HepG2 (cell line): ENCODE measurements around the gene SLC43A1. TPM values are rescaled to one million over a fixed set of nuclear protein-coding genes. Genes with fewer than 3 reads are reported as not detected.

Experiments used
- BHLHE40 ChIP-seq: IDR thresholded peaks from 2 replicates; pipeline ENCODE4 v1.6.1; 2011; ENCODE audit warnings: low read length, improper control_type of control experiment
- CEBPG ChIP-seq: IDR thresholded peaks from 2 replicates; pipeline ENCODE4 v1.6.1; 2016
- CREM ChIP-seq, 2 experiments: sonication (generic) in 1 of 2; formaldehyde crosslinking in 1 of 2; IDR thresholded peaks; 2 replicates each; pipeline versions ENCODE4 v1.4.0 to v1.6.1; 2016 to 2020; ENCODE audit warnings: antibody characterized with exemption in 1 of 2, mild to moderate bottlenecking in 1 of 2, missing genetic modification reagents in 1 of 2
- ETV6 ChIP-seq: sonication (generic); formaldehyde crosslinking; conservative IDR thresholded peaks from 2 replicates; pipeline ENCODE4 v1.4.0; 2020; ENCODE audit warnings: missing genetic modification reagents
- HOXD1 ChIP-seq: sonication (generic); formaldehyde crosslinking; IDR thresholded peaks from 2 replicates; pipeline ENCODE4 v1.5.0; 2020; ENCODE audit warnings: missing genetic modification reagents
- IKZF4 ChIP-seq: sonication (generic); formaldehyde crosslinking; IDR thresholded peaks from 2 replicates; pipeline ENCODE4 v1.5.1; 2020; ENCODE audit warnings: borderline replicate concordance, mild to moderate bottlenecking, low read depth, missing genetic modification reagents; ENCODE audit errors: not compliant biosample characterization
- KLF13 ChIP-seq: sonication (generic); formaldehyde crosslinking; IDR thresholded peaks from 2 replicates; pipeline ENCODE4 v1.4.0; 2020; ENCODE audit warnings: mild to moderate bottlenecking, missing genetic modification reagents
- NR2F6 ChIP-seq, 2 experiments: IDR thresholded peaks; 2 replicates each; pipeline ENCODE4 v1.6.1; 2016; ENCODE audit warnings: antibody characterized with exemption in 1 of 2, mild to moderate bottlenecking in 1 of 2
- PITX1 ChIP-seq: sonication (generic); formaldehyde crosslinking; IDR thresholded peaks from 2 replicates; pipeline ENCODE4 v1.5.1; 2020; ENCODE audit warnings: mild to moderate bottlenecking, missing genetic modification reagents
- SRF ChIP-seq: IDR thresholded peaks from 2 replicates; pipeline ENCODE4 v1.6.1; 2011; ENCODE audit warnings: mild to moderate bottlenecking, low read depth, low read length, moderate library complexity
- SUZ12 ChIP-seq: fragments of 150-350 bp; IDR thresholded peaks from 2 replicates; pipeline ENCODE4 v1.6.1; 2014; ENCODE audit warnings: low read depth, low read length
- ZNF12 ChIP-seq: sonication (generic); formaldehyde crosslinking; IDR thresholded peaks from 2 replicates; pipeline ENCODE4 v1.5.0; 2020; ENCODE audit warnings: missing genetic modification reagents
- ZNF234 ChIP-seq: sonication (generic); formaldehyde crosslinking; conservative IDR thresholded peaks from 2 replicates; pipeline ENCODE4 v1.5.1; 2020; ENCODE audit warnings: mild to moderate bottlenecking, missing genetic modification reagents
- polyA plus RNA-seq, 8 experiments: library from polyadenylated mRNA; depleted of rRNA in 3 of 8; stranded (reverse) in 7 of 8; unstranded in 1 of 8; fragments of >200 nt; fragmentation: Illumina TruSeq in 4 of 8; extraction: Trizol in 4 of 8; gene quantifications; 2 replicates each; pipeline versions ENCODE4 v1.2.1 to v1.2.3, GENCODE V29; 2011 to 2016; ENCODE audit warnings: low read depth in 4 of 8, missing spikeins in 1 of 8, mixed read lengths in 1 of 8; ENCODE audit not compliant: insufficient read depth in 1 of 8
- total RNA-seq, 5 experiments: library from RNA; depleted of rRNA; stranded (reverse); fragments of >200 nt; fragmentation: Illumina TruSeq; extraction: Trizol; gene quantifications; 2 replicates each; pipeline ENCODE4 v1.2.3, GENCODE V29; 2016; ENCODE audit warnings: low read depth in 1 of 5
- TF ChIP-seq, protein P1 (sequence below), 2 experiments: sonication (generic) in 1 of 2; formaldehyde crosslinking in 1 of 2; IDR thresholded peaks; 2 replicates each; pipeline versions ENCODE4 v1.5.1 to v1.6.1; 2011 to 2020; ENCODE audit warnings: borderline replicate concordance in 1 of 2, low read depth in 1 of 2, low read length in 1 of 2, mild to moderate bottlenecking in 1 of 2, missing genetic modification reagents in 1 of 2, moderate library complexity in 1 of 2
- TF ChIP-seq, protein P2 (sequence below): sonication (generic); formaldehyde crosslinking; IDR thresholded peaks from 2 replicates; pipeline ENCODE4 v1.5.0; 2020; ENCODE audit warnings: missing genetic modification reagents
- TF ChIP-seq, protein P3 (sequence below): sonication (generic); formaldehyde crosslinking; IDR thresholded peaks from 2 replicates; pipeline ENCODE4 v1.5.0; 2020; ENCODE audit warnings: missing genetic modification reagents
- TF ChIP-seq, protein P4 (sequence below): sonication (generic); formaldehyde crosslinking; conservative IDR thresholded peaks from 2 replicates; pipeline ENCODE4 v1.4.0; 2020; ENCODE audit warnings: missing genetic modification reagents
- TF ChIP-seq, protein P5 (sequence below): IDR thresholded peaks from 2 replicates; pipeline ENCODE4 v1.6.1; 2016
- TF ChIP-seq, protein P6 (sequence below): sonication (generic); formaldehyde crosslinking; IDR thresholded peaks from 2 replicates; pipeline ENCODE4 v1.5.0; 2020; ENCODE audit warnings: missing genetic modification reagents
- TF ChIP-seq, protein P7 (sequence below): sonication (generic); formaldehyde crosslinking; IDR thresholded peaks from 2 replicates; pipeline ENCODE4 v1.4.0; 2020; ENCODE audit warnings: missing genetic modification reagents

SLC43A1 gene
- total and polyA plus RNA-seq, 2 of the 13 experiments (the other 11 are each of a cell fraction or from before 2014, with no cell fraction given) = 72.3 to 87.6 TPM

DNA sequence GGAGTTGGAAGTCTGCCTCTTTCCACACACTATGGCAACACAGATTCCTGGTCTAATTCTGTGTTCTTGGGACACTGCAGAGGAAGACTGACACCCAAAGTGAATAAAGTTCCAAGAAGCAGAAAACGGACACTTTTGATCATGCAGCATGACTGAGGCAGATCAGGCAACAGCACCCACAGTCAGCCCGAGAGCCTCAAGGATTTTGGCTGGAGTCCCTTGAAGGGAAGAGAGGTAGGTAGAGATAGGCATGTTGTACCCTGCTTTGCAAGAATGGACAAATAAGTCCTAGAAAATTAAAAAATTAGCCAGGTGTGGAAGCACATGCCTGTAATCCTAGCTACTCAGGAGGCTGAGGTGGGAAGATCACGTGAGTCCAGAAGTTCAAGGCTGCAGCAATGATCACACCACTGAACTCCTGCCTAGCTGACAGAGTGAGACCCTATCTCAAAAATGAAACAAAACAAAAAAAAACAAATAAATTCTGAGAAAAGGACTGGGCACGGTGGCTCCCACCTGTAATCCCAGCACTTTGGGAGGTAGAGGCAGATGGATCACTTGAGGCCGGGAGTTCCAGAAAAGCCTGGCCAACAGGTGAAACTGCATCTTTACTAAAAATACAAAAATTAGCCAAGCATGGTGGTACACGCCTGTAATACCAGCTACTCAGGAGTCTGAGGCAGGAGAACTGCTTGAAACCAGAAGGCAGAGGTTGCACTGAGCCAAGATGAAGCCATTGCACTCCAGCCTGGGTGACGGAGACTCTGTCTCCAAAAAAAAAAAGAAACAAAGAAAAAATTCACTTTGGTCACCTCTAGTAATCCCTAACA is 6.9 kb downstream of the SLC43A1 start (continued):
- TF ChIP-seq ZNF234 (CRISPR knock-in tag) (no peak), IKZF4 (no peak), NR2F6 (IDR thresholded peaks at IDR 0.05) (no peak), NR2F6 (CRISPR knock-in tag; IDR thresholded peaks at IDR 0.05) (no peak), KLF13 (CRISPR knock-in tag) (no peak), CREM (IDR thresholded peaks at IDR 0.05) (no peak), CREM (CRISPR knock-in tag; IDR thresholded peaks at IDR 0.05) (no peak), SUZ12 (no peak), PITX1 (CRISPR knock-in tag) (no peak), HOXD1 (CRISPR knock-in tag) (no peak), ZNF12 (CRISPR knock-in tag) (no peak), BHLHE40 (peak; percentile 82), SRF (no peak), ETV6 (CRISPR knock-in tag) (no peak), CEBPG (CRISPR knock-in tag) (no peak)
- TF ChIP-seq, protein P1, sequence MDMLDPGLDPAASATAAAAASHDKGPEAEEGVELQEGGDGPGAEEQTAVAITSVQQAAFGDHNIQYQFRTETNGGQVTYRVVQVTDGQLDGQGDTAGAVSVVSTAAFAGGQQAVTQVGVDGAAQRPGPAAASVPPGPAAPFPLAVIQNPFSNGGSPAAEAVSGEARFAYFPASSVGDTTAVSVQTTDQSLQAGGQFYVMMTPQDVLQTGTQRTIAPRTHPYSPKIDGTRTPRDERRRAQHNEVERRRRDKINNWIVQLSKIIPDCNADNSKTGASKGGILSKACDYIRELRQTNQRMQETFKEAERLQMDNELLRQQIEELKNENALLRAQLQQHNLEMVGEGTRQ (IDR thresholded peaks at IDR 0.05; ENCODE audit: low read depth, low read length) = 0 out of 2 replicates have a peak, but pooled peaks have one; percentile 4
- TF ChIP-seq, protein P1 (CRISPR knock-in tag; IDR thresholded peaks at IDR 0.05; ENCODE audit: borderline replicate concordance) = no peak; the same call in 1 of the 2 replicates
- TF ChIP-seq, protein P2, sequence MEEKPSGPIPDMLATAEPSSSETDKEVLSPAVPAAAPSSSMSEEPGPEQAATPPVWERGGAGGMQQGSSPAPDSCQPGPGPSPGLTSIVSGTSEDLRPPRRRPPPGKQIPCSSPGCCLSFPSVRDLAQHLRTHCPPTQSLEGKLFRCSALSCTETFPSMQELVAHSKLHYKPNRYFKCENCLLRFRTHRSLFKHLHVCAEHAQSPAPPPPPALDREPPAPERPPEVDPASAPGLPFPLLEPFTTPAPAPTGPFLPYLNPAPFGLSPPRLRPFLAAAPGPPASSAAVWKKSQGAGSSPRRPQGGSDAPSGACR (CRISPR knock-in tag) = no peak
- TF ChIP-seq, protein P3, sequence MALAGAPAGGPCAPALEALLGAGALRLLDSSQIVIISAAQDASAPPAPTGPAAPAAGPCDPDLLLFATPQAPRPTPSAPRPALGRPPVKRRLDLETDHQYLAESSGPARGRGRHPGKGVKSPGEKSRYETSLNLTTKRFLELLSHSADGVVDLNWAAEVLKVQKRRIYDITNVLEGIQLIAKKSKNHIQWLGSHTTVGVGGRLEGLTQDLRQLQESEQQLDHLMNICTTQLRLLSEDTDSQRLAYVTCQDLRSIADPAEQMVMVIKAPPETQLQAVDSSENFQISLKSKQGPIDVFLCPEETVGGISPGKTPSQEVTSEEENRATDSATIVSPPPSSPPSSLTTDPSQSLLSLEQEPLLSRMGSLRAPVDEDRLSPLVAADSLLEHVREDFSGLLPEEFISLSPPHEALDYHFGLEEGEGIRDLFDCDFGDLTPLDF (CRISPR knock-in tag) = no peak
- TF ChIP-seq, protein P4, sequence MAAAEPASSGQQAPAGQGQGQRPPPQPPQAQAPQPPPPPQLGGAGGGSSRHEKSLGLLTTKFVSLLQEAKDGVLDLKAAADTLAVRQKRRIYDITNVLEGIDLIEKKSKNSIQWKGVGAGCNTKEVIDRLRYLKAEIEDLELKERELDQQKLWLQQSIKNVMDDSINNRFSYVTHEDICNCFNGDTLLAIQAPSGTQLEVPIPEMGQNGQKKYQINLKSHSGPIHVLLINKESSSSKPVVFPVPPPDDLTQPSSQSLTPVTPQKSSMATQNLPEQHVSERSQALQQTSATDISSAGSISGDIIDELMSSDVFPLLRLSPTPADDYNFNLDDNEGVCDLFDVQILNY (CRISPR knock-in tag) = no peak
- TF ChIP-seq, protein P5, sequence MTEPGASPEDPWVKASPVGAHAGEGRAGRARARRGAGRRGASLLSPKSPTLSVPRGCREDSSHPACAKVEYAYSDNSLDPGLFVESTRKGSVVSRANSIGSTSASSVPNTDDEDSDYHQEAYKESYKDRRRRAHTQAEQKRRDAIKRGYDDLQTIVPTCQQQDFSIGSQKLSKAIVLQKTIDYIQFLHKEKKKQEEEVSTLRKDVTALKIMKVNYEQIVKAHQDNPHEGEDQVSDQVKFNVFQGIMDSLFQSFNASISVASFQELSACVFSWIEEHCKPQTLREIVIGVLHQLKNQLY = peak; percentile 31; the same call in 1 of the 2 replicates
- TF ChIP-seq, protein P6, sequence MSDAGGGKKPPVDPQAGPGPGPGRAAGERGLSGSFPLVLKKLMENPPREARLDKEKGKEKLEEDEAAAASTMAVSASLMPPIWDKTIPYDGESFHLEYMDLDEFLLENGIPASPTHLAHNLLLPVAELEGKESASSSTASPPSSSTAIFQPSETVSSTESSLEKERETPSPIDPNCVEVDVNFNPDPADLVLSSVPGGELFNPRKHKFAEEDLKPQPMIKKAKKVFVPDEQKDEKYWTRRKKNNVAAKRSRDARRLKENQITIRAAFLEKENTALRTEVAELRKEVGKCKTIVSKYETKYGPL (CRISPR knock-in tag) = no peak
- TF ChIP-seq, protein P7, sequence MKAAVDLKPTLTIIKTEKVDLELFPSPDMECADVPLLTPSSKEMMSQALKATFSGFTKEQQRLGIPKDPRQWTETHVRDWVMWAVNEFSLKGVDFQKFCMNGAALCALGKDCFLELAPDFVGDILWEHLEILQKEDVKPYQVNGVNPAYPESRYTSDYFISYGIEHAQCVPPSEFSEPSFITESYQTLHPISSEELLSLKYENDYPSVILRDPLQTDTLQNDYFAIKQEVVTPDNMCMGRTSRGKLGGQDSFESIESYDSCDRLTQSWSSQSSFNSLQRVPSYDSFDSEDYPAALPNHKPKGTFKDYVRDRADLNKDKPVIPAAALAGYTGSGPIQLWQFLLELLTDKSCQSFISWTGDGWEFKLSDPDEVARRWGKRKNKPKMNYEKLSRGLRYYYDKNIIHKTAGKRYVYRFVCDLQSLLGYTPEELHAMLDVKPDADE = no peak
